H1 (cell line): ENCODE measurements around the gene DBR1. TPM values are rescaled to one million over a fixed set of nuclear protein-coding genes. Genes with fewer than 3 reads are reported as not detected.

Experiments
- CTCF ChIA-PET: fragments of 300-600 bp; sonication (Branson Sonifier 250); formaldehyde crosslinking; loops from one replicate; lab custom pipeline; 2021; ENCODE audit not compliant: partially characterized antibody; lab: Charles Lee
- POLR2A ChIA-PET: fragments of 300-600 bp; sonication (Branson Sonifier 250); formaldehyde crosslinking; loops from one replicate; lab custom pipeline; 2021; ENCODE audit warnings: inconsistent platforms; ENCODE audit not compliant: partially characterized antibody; lab: Charles Lee
- DNase-seq, 2 experiments: peaks; one replicate each; pipeline versions ENCODE4 v3.0.0 to v3.0.0-alpha.2; 2010 to 2022; ENCODE audit warnings: low spot score in 2 of 2, low read depth in 1 of 2, mixed read lengths in 1 of 2
- FAIRE-seq: peaks from 2 replicates; lab custom pipeline; 2011; peaks lifted over from hg19 to GRCh38; lab: Jason Lieb, UNC
- H2AFZ ChIP-seq: 2 replicates; pipeline ENCODE4 v1.8.1; 2012; ENCODE audit warnings: low read length, inconsistent platforms
- H2AK5ac ChIP-seq: 2 replicates; pipeline ENCODE4 v1.6.1; 2013; ENCODE audit warnings: low read depth, low read length
- H2BK120ac ChIP-seq: replicated peaks from 2 replicates; pipeline ENCODE3; 2013; ENCODE audit warnings: low read depth, low read length, inconsistent platforms
- H2BK12ac ChIP-seq: 2 replicates; pipeline ENCODE4 v1.6.1; 2013; ENCODE audit warnings: low read depth, low read length
- H2BK15ac ChIP-seq: 2 replicates; pipeline ENCODE4 v1.6.1; 2013; ENCODE audit warnings: low read length
- H2BK20ac ChIP-seq: 2 replicates; pipeline ENCODE4 v1.6.1; 2013; ENCODE audit warnings: low read length
- H2BK5ac ChIP-seq: 2 replicates; pipeline ENCODE4 v1.6.1; 2013; ENCODE audit warnings: low read depth, low read length
- H3K14ac ChIP-seq: 2 replicates; pipeline ENCODE4 v1.6.1; 2013; ENCODE audit warnings: inconsistent platforms; ENCODE audit not compliant: insufficient read length
- H3K18ac ChIP-seq: 2 replicates; pipeline ENCODE4 v1.6.1; 2013; ENCODE audit warnings: low read length; ENCODE audit errors: extremely low read depth
- H3K23ac ChIP-seq: 2 replicates; pipeline ENCODE4 v1.6.1; 2013; ENCODE audit warnings: inconsistent platforms; ENCODE audit not compliant: insufficient read length
- H3K23me2 ChIP-seq: 2 replicates; pipeline ENCODE4 v1.6.1; 2013; ENCODE audit warnings: low read depth, low read length
- H3K27ac ChIP-seq: 2 replicates; pipeline ENCODE4 v1.6.1; 2011; ENCODE audit warnings: low read depth, low read length, inconsistent platforms
- H3K27me3 ChIP-seq, 4 experiments: replicated peaks in 1 of 4; 1 replicate in 1 of 4; 2 replicates in 3 of 4; pipeline versions ENCODE4 v1.6.1 to v1.8.1; 2011 to 2013; ENCODE audit warnings: low read length in 3 of 4, mild to moderate bottlenecking in 3 of 4, inconsistent platforms in 2 of 4, mixed read lengths in 2 of 4, moderate library complexity in 1 of 4; ENCODE audit not compliant: control insufficient read depth in 3 of 4, insufficient read depth in 3 of 4; ENCODE audit errors: extremely low read depth in 1 of 4
- H3K36me3 ChIP-seq, 4 experiments: 2 replicates each; pipeline versions ENCODE4 v1.6.1 to v1.8.1; 2011 to 2013; ENCODE audit warnings: mild to moderate bottlenecking in 4 of 4, low read length in 3 of 4, moderate library complexity in 2 of 4, control low read depth in 1 of 4, inconsistent platforms in 1 of 4; ENCODE audit not compliant: insufficient read depth in 4 of 4, control insufficient read depth in 2 of 4
- H3K4ac ChIP-seq: replicated peaks from 2 replicates; pipeline ENCODE3; 2013; ENCODE audit warnings: low read length, low read depth, mixed read lengths, inconsistent platforms; ENCODE audit not compliant: insufficient read length
- H3K4me1 ChIP-seq, 4 experiments: replicated peaks in 1 of 4; 1 replicate in 1 of 4; 2 replicates in 3 of 4; pipeline versions ENCODE4 v1.6.1 to v1.8.1; 2011 to 2013; ENCODE audit warnings: low read length in 3 of 4, inconsistent platforms in 2 of 4, mixed read lengths in 1 of 4; ENCODE audit not compliant: insufficient read depth in 4 of 4, control insufficient read depth in 3 of 4
- H3K4me2 ChIP-seq, 2 experiments: 2 replicates each; pipeline versions ENCODE4 v1.6.1 to v1.8.1; 2011 to 2013; ENCODE audit warnings: low read depth in 2 of 2, low read length in 2 of 2, control low read depth in 1 of 2, inconsistent platforms in 1 of 2, mild to moderate bottlenecking in 1 of 2; ENCODE audit not compliant: insufficient read depth in 1 of 2
- H3K4me3 ChIP-seq, 4 experiments: fragments of 200-600, 300-600 bp in 1 of 4; sonication (generic), shearing (Covaris generic), sonication (Bioruptor Twin) in 1 of 4; 2 replicates each; pipeline versions ENCODE4 v1.5.1 to v1.8.1; 2011 to 2016; ENCODE audit warnings: low read length in 4 of 4, low read depth in 3 of 4, control low read depth in 2 of 4, inconsistent platforms in 2 of 4, mild to moderate bottlenecking in 2 of 4, mixed read lengths in 1 of 4, moderate library complexity in 1 of 4; ENCODE audit not compliant: insufficient read depth in 2 of 4; ENCODE audit errors: extremely low read depth in 1 of 4
- H3K56ac ChIP-seq: replicated peaks from 2 replicates; pipeline ENCODE3; 2013; ENCODE audit warnings: low read depth, mild to moderate bottlenecking, mixed read lengths, low read length, inconsistent platforms; ENCODE audit not compliant: insufficient read length
- H3K79me1 ChIP-seq: 2 replicates; pipeline ENCODE4 v1.6.1; 2013; ENCODE audit warnings: low read depth, low read length, control low read depth
- H3K79me2 ChIP-seq, 2 experiments: 2 replicates each; pipeline versions ENCODE4 v1.6.1 to v1.8.1; 2012 to 2013; ENCODE audit warnings: low read length in 2 of 2, mild to moderate bottlenecking in 2 of 2, inconsistent platforms in 1 of 2; ENCODE audit not compliant: insufficient read depth in 2 of 2, control insufficient read depth in 1 of 2
- H3K9ac ChIP-seq, 4 experiments: replicated peaks in 1 of 4; 1 replicate in 1 of 4; 2 replicates in 3 of 4; pipeline versions ENCODE4 v1.6.1 to v1.8.1; 2011 to 2013; ENCODE audit warnings: low read depth in 3 of 4, low read length in 3 of 4, control low read depth in 2 of 4, mild to moderate bottlenecking in 2 of 4, moderate library complexity in 2 of 4, inconsistent platforms in 1 of 4; ENCODE audit errors: extremely low read depth in 1 of 4
- H3K9me3 ChIP-seq, 2 experiments: 2 replicates each; pipeline versions ENCODE4 v1.6.1 to v1.8.1; 2012 to 2013; ENCODE audit warnings: mild to moderate bottlenecking in 2 of 2, moderate library complexity in 2 of 2, control low read depth in 1 of 2, inconsistent platforms in 1 of 2, low read depth in 1 of 2, low read length in 1 of 2, mixed read lengths in 1 of 2; ENCODE audit not compliant: insufficient read depth in 2 of 2
- H4K20me1 ChIP-seq, 2 experiments: replicated peaks in 1 of 2; 2 replicates each; pipeline versions ENCODE3 to v1.8.1; 2011 to 2013; ENCODE audit warnings: inconsistent platforms in 2 of 2, low read length in 2 of 2, mild to moderate bottlenecking in 1 of 2; ENCODE audit not compliant: insufficient read depth in 2 of 2, control insufficient read depth in 1 of 2
- H4K5ac ChIP-seq: 2 replicates; pipeline ENCODE4 v1.6.1; 2013; ENCODE audit warnings: low read length, low read depth, mixed read lengths, inconsistent platforms; ENCODE audit not compliant: insufficient read length
- H4K8ac ChIP-seq: 2 replicates; pipeline ENCODE4 v1.8.0; 2013; ENCODE audit warnings: mild to moderate bottlenecking, moderate library complexity, low read length, inconsistent platforms; ENCODE audit not compliant: insufficient read depth; ENCODE audit errors: extremely low read depth
- H4K91ac ChIP-seq: replicated peaks from 2 replicates; pipeline ENCODE3; 2013; ENCODE audit warnings: low read length, mixed read lengths, inconsistent platforms; ENCODE audit not compliant: insufficient read length
- ASH2L ChIP-seq: fragments of 200-600, 300-600 bp; sonication (generic); IDR thresholded peaks from one replicate; pipeline ENCODE4 v1.7.1; 2017; ENCODE audit warnings: low read length
- CEBPB ChIP-seq: IDR thresholded peaks from 2 replicates; pipeline ENCODE4 v1.6.1; 2012; ENCODE audit warnings: low read depth, low read length
- E2F6 ChIP-seq: IDR thresholded peaks from 2 replicates; pipeline ENCODE4 v1.6.1; 2012; ENCODE audit warnings: inconsistent platforms
- EP300 ChIP-seq, 2 experiments: IDR thresholded peaks; 1 replicate in 1 of 2; 2 replicates in 1 of 2; pipeline ENCODE4 v1.6.1; 2011 to 2012; ENCODE audit warnings: low read depth in 2 of 2, low read length in 2 of 2, mild to moderate bottlenecking in 2 of 2, borderline replicate concordance in 1 of 2, inconsistent platforms in 1 of 2, moderate library complexity in 1 of 2
- FOSL1 ChIP-seq: IDR thresholded peaks from 2 replicates; pipeline ENCODE4 v1.6.1; 2011; ENCODE audit warnings: mild to moderate bottlenecking, low read depth, low read length, moderate library complexity; ENCODE audit not compliant: insufficient read depth
- GABPA ChIP-seq: IDR thresholded peaks from 2 replicates; pipeline ENCODE4 v1.6.1; 2011; ENCODE audit warnings: mild to moderate bottlenecking, low read length, moderate library complexity, borderline replicate concordance; ENCODE audit not compliant: insufficient read depth
- NANOG ChIP-seq: IDR thresholded peaks from 2 replicates; pipeline ENCODE4 v1.6.1; 2011; ENCODE audit warnings: low read length, low read depth, mild to moderate bottlenecking, inconsistent platforms; ENCODE audit not compliant: insufficient read depth, poor library complexity, severe bottlenecking
- NRF1 ChIP-seq: IDR thresholded peaks from 2 replicates; pipeline ENCODE4 v1.6.1; 2011; ENCODE audit warnings: mild to moderate bottlenecking, low read depth, low read length, improper control_type of control experiment
- POLR2A ChIP-seq, 2 experiments: IDR thresholded peaks; 1 replicate in 1 of 2; 2 replicates in 1 of 2; pipeline ENCODE4 v1.6.1; 2011; ENCODE audit warnings: low read depth in 2 of 2, low read length in 2 of 2, mild to moderate bottlenecking in 2 of 2; ENCODE audit errors: control extremely low read depth in 1 of 2
- RNF2 ChIP-seq: fragments of 200-900, 300-1000 bp; sonication (generic); IDR thresholded peaks from 2 replicates; pipeline ENCODE4 v1.7.1; 2016; ENCODE audit warnings: borderline replicate concordance, low read depth, mild to moderate bottlenecking, antibody characterized with exemption, low read length; ENCODE audit not compliant: poor library complexity, severe bottlenecking; ENCODE audit errors: missing control alignments
- WGBS, 2 experiments: shearing (Covaris generic) in 1 of 2; methylation state at CpG; one replicate each; pipeline versions ENCODE4 v1.1.6 to v1.1.7; 2013 to 2015; ENCODE audit warnings: low lambda C conversion rate in 2 of 2, mixed read lengths in 2 of 2, inconsistent platforms in 1 of 2, low coverage in 1 of 2, missing lambda C conversion rate in 1 of 2; ENCODE audit not compliant: insufficient replicate concordance in 2 of 2, insufficient coverage in 1 of 2, insufficient read length in 1 of 2; ENCODE audit errors: extremely low coverage in 1 of 2, missing lambda C conversion rate in 1 of 2; 5-methylcytosine and 5-hydroxymethylcytosine counted together
- polyA plus RNA-seq, 7 experiments: library from polyadenylated mRNA; depleted of rRNA in 3 of 7; stranded (reverse) in 5 of 7; unstranded in 2 of 7; fragments of >200 nt in 5 of 7; fragments of 200-250 nt in 2 of 7; gene quantifications; 1 replicate in 5 of 7; 2 replicates in 1 of 7; 4 replicates in 1 of 7; pipeline versions ENCODE4 v1.2.1 to v1.2.3, GENCODE V29; 2011 to 2013; ENCODE audit warnings: missing spikeins in 2 of 7, mixed read lengths in 2 of 7
- total RNA-seq: library from RNA; stranded (reverse); fragmentation: NEBNext Ultra II Directional; extraction: Animal tissue kit (Norgen Biotek cat#: 25700); gene quantifications from 2 replicates; pipeline ENCODE4 v1.2.1, GENCODE V29; 2021

The DBR1 gene
- total and polyA plus RNA-seq, 2 of the 8 experiments (the other 6 are each of a cell fraction or from before 2014, with no cell fraction given), result 10.1 to 18.3 TPM

- POLR2A ChIA-PET, result interaction anchor here (0.7 kb wide), 1 partner anchor 291 kb away, joined by 3 read pairs; no protein-coding TSS in a partner anchor
- no peak overlapping the region for H2BK12ac ChIP-seq
- no peak overlapping the region for H3K4ac ChIP-seq
- H3K4me3 ChIP-seq, result no peak overlapping the region
- no peak overlapping the region for H4K8ac ChIP-seq
- H3K9me3 ChIP-seq, result no peaks in the 10 kb centered on the region
- no peak overlapping the region for H2BK15ac ChIP-seq
- H3K14ac ChIP-seq, result no peak overlapping the region
- H3K23ac ChIP-seq, result no peak overlapping the region
- CTCF ChIA-PET, result no interaction called here
- no peak for DNase-seq
- no peak overlapping the region for H4K5ac ChIP-seq
- no peak overlapping the region for H3K18ac ChIP-seq
- H3K56ac ChIP-seq, result no peak overlapping the region
- 41% methylated on average over 2 of the region's 2 CpGs; no CpG with 5 or more reads in 1 of the 2 experiments for WGBS, 2 experiments
- H3K79me2 ChIP-seq, result no peaks in the 10 kb centered on the region
- H3K36me3 ChIP-seq, result no peaks in the 10 kb centered on the region
- H3K27ac ChIP-seq, result no peak overlapping the region
- H3K9ac ChIP-seq, result no peak overlapping the region
- no peak overlapping the region for H4K91ac ChIP-seq
- H2BK120ac ChIP-seq, result no peak overlapping the region
- no peaks in the 10 kb centered on the region for H3K4me1 ChIP-seq
- no peaks in the 10 kb centered on the region for H4K20me1 ChIP-seq
- no peaks in the 10 kb centered on the region for H3K23me2 ChIP-seq
- no peak overlapping the region for H2BK20ac ChIP-seq
- H2AK5ac ChIP-seq, result no peak overlapping the region
- FAIRE-seq, result no peak
- H2BK5ac ChIP-seq, result no peak overlapping the region
- no peak overlapping the region for H2AFZ ChIP-seq
- H3K79me1 ChIP-seq, result no peaks in the 10 kb centered on the region
- no peaks in the 10 kb centered on the region for H3K27me3 ChIP-seq
- no peak overlapping the region for H3K4me2 ChIP-seq
- TF ChIP-seq POLR2A (IDR thresholded peaks at IDR 0.05; ENCODE audit: control extremely low read depth in 1 of 2, low read depth in 2 of 2, low read length in 2 of 2) (no peak), NRF1 (no peak), GABPA (no peak), E2F6 (no peak), CEBPB (no peak), RNF2 (no peak), EP300 (IDR thresholded peaks at IDR 0.05; ENCODE audit: borderline replicate concordance in 1 of 2, low read depth in 2 of 2, low read length in 2 of 2) (no peak), NANOG (no peak), ASH2L (no peak), FOSL1 (no peak)
Observed at GRCh38 chr3:138139691-138140090, 35.0 kb downstream of the DBR1 start.
